OCI-M1 (cell line): ENCODE data around the gene ZBTB33.

Experiments
- DNase-seq: peaks from one replicate; lab custom pipeline; 2025; lab: John Stamatoyannopoulos, UW

ZBTB33 gene

DNA sequence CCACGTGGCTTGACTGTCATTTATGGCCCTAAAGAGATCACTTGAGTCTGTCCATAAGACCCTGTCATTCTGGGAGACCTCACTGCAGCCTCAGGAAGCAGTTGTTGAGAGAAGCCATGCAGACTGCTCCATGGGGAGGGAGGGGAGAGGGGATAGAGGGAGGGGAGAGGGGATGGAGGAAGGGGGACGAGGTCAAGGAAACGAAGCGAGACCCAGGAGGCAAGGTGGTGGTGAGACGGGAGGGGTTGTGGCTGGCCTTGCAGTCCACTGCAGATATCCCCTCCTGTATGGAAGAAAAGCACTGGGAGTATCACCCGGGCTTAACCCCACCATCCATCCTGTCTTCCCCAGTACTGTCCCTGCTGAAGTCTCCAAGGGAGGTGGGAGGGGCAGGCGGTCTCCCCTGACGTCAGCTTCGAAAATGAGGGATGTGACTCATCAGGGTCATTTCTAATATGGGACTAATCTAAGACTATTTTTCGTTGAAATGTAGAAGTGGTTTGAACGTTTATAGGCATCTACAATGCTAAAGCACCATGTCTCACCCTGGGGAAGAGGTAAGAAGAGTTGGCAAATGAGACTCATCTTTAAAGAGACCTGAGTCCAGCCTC lies 55.0 kb downstream of the ZBTB33 start:
- DNase-seq: no peak

GRCh38 chrX:120306630-120307029 lies 56.0 kb downstream of the ZBTB33 start:
- DNase-seq: peak; percentile 48
